COLO829 (cell line): ENCODE results near the gene FNIP1.
"Not testable (repeated sequence)": the region's sequence is repeated elsewhere in the genome, so short reads cannot be mapped to it uniquely, and the experiment has no call there.

Experiments
- DNase-seq: peaks from one replicate; pipeline ENCODE4 v3.0.0; 2012; ENCODE audit warnings: low spot score

FNIP1 gene

DNA sequence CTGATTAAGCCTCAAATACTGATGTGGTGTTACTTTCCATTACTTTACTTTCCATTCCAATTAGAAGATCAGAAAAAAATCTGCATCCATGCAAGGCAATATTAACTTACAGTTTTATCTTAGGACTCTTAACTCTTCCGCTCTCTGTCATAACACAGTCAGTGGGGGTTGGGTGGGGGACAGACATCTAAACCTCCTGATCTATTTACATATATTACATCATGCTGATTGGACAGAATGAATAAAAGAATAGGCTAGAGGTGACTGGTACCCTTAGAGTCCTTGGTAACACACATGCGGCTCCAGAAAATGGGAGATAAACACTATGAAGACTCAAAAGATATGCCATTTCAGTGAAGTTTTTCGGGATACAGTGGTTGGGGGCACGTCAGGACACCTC lies 189.4 kb downstream of the FNIP1 start:
- DNase-seq: no peak

DNA sequence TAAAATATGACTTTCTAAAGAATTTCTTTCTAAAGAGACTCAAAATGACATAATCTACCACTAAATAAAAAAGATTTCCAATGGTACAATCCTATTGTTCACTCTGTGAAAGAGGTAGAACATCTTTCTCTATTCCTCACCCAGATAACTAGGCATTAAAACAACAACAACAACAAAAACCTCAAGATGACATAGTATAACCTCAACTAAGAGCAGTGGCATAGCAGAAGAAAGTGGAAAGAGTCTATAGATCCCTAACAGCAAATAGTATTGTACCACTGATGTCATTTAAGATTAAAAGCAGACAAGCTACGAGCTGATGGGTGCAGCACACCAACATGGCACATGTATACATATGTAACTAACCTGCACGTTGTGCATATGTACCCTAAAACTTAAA lies 191.7 kb downstream of the FNIP1 start:
- no peak for DNase-seq

DNA sequence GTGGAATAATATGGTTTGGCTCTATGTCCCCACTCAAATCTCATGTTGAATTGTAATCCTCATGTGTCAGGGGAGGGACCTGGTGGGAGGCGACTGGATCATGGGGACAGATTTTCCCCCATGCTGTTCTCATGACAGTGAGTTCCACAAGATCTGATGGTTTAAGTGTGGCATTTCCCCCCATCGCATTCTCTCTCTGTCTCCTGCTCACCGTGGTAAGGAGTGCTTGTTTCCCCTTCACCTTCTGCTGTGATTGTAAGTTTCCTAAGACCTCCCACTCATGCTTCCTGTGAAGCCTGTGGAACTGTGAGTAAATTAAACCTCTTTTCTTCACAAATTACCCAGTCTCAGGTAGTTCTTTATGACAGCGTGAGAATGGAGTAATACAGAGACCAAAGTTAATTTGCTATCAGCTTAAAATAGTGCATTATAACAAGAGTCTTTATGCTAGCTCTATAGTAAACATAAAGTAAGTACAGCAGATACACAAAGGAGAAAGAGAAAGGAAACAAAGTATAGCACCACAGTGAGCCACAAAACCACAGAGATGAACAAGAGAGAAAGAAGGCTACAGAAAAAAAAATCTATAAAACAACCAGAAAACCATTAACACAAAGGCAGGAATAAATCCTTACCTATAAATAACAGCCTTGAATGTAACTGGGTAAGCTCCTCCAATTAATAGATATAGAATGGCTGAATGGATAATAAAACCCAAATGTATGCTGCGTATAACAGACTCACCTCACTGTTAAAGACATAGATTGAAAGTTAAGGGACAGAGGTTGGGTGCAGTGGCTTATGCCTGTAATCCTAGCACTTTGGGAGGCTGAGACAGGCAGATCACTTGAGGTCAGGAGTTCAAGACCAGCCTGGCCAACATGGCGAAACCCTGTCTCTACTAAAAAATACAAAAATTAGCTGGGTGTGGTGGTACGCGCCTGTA lies 201.5 kb downstream of the FNIP1 start:
- DNase-seq: no peak

DNA sequence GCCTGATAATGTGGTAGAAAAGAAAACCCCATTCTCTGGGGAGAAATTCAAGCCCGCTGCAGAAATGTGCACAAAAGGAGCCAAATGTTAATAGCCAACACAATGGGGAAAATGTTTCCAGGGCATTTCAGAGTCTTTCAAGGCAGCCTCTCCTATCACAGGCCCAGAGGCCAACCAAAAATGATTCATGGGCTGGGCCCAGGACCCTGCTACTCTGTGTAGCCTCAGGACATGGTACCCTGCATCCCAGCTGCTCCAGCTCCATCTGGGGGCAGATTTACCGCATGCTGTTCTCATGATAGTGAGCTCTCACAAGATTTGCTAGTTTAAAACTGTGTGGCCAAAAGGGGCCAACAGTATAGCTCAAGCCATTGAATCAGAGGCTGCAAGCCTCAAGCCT lies 202.9 kb downstream of the FNIP1 start:
- DNase-seq: no peak

DNA sequence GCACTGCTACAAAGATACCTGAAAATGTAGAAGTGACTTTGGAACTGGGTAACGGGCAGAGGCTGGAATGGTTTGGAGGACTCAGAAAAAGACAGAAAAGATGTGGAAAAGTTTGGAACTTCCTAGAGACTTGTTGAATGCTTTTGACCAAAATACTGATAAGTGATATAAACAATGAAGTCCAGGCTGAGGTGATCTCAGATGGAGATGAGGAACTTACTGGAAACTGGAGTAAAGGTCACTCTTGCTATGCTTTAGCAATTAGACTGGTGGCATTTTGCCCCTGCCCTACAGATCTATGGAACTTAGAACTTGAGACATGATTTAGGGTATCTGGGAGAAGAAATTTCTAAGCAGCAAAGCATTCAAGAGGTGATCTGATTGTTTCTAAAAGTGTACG lies 203.4 kb downstream of the FNIP1 start:
- DNase-seq: not testable (repeated sequence)
